ENCODE measurements around the gene FBXO2.
A peak's percentile ranks its signal among the peaks of the same experiment; 100 is the strongest.

FBXO2 gene

GRCh38 chr1:11691928-11692711 lies 37.9 kb upstream of the FBXO2 start:
- H3K9ac ChIP-seq (ENCODE audit: low read length): no peak overlapping the region
- no peak overlapping the region for H3K4me3 ChIP-seq (ENCODE audit: low read length)
- peaks cover 6% of the 10 kb centered on the region for H3K4me1 ChIP-seq (ENCODE audit: control insufficient read depth, insufficient read depth, low read length)
- H3K9me3 ChIP-seq (ENCODE audit: control insufficient read depth, low read length): no peaks in the 10 kb centered on the region
- no peaks in the 10 kb centered on the region for H3K36me3 ChIP-seq (ENCODE audit: control insufficient read depth, insufficient read depth, low read length)
- H3K27me3 ChIP-seq (ENCODE audit: control insufficient read depth, insufficient read depth, low read length): peaks cover 60% of the 10 kb centered on the region

DNA sequence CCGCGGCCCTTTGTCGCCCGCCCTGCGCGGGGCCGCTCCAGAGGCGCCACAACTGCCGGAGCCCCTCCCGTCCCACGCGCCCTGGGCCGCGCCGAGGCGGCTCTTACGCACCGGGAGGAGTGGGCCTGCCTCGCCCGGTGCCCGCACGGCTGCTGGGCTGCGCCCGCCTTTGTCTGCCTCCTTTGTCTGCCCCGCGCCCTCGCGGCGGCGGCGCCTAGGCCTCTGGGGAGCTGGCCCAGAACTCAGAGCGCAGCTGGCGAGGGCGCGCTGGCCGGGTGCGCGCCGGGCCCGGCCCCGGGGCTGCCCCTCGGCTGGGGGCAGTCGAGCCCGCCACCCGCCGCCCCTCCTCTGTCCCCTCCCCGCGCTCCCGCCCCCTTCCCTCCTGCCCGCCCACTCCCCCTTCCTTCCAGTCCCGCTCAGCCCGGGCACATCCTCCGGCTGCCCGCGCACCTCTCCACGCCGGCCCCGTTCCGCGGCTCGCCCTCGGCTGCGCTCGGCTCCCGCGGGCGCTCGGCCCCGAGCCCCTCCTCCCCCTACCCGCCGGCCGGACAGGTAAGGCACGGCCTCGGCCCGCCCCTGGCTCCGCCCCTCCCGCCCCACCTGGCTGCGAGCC lies 37.2 kb upstream of the FBXO2 start, which contains the start of gene DRAXIN:
Gene DRAXIN, plus strand, starts transcription at position 409 of the 613 bp plus-strand sequence. CDS start 14,549 bp downstream, outside the sequence.
- peaks cover 6% of the 10 kb centered on the region for H3K4me1 ChIP-seq (ENCODE audit: control insufficient read depth, insufficient read depth, low read length)
- no peaks in the 10 kb centered on the region for H3K9me3 ChIP-seq (ENCODE audit: control insufficient read depth, low read length)
- no peak within 1 kb of the TSS for H3K4me3 ChIP-seq (ENCODE audit: low read length)
- H3K9ac ChIP-seq (ENCODE audit: low read length): no peak within 1 kb of the TSS
- H3K36me3 ChIP-seq (ENCODE audit: control insufficient read depth, insufficient read depth, low read length): no peaks in the 10 kb centered on the region
- H3K27me3 ChIP-seq (ENCODE audit: control insufficient read depth, insufficient read depth, low read length): peaks cover 60% of the 10 kb centered on the region

DNA sequence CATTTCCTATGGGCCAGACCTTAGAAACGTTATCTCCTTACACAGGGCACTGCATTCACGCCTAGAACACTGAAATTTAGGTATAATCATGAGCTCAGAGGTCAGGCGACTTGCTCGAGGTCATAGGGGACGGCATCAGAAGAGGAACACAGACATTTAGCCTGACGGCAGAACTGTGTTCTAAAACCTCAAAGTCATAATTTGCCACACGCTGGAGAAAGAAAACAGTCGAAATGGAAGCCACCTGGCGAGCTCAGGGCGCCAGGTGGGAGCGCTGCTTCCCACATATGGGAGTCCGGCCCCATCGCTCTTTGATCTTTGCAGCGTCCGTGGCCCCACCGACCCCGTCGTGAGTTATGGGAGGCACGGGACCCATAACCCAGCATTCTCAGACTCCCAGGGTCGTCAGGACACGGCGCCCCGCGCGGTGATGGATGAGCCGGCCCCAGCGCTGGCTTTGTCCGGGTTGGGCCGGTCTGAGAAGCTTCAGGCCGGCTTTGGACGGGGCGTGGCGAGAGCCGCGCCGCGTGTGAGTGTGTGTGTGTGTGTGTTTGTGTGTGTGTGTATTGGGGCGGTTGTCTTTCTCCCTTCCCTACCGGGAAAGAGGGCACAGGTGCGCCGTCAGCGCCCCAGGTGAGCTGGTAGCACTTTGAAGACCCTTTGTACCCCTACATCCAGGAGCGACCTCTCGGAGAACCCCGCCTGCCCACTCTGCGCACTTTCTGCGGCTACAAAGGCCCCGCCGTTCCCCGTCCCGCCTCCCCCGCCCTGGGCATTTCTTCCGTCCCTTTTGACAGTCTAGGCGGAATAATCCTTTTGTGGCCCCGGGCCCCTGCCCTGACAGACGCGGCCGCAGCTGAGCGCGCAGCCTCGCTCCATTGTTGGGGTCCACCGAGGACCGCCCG lies 36.4 kb upstream of the FBXO2 start:
- Histone ChIP-seq H3K9me3 (ENCODE audit: control insufficient read depth, low read length) (no peaks in the 10 kb centered on the region), H3K4me1 (ENCODE audit: control insufficient read depth, insufficient read depth, low read length) (peaks cover 6% of the 10 kb centered on the region), H3K27me3 (ENCODE audit: control insufficient read depth, insufficient read depth, low read length) (peaks cover 58% of the 10 kb centered on the region), H3K36me3 (ENCODE audit: control insufficient read depth, insufficient read depth, low read length) (no peaks in the 10 kb centered on the region), H3K4me3 (ENCODE audit: low read length) (no peak overlapping the region), H3K9ac (ENCODE audit: low read length) (no peak overlapping the region)

DNA sequence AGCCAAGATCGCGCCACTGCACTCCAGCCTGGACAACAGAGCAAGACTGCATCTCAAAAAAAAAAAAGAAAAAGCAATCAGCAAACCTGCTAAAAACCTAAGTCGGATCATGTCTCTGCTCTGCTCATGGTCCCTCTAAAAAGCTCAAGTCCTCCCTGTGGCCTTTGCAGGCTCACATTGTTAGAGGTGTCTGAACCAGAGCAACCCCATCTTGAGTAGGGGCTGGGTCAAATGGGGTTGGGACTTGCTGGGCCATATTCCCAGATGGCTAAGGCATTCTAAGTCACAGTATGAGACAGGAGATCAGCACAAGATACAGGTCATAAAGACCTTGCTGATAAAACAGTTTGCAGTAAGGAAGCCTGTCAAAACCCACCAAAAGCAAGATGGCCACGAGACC lies 34.3 kb upstream of the FBXO2 start:
- H3K9me3 ChIP-seq (ENCODE audit: control insufficient read depth, low read length): no peaks in the 10 kb centered on the region
- H3K27me3 ChIP-seq (ENCODE audit: control insufficient read depth, insufficient read depth, low read length): peaks cover 43% of the 10 kb centered on the region
- H3K4me3 ChIP-seq (ENCODE audit: low read length): no peak overlapping the region
- H3K4me1 ChIP-seq (ENCODE audit: control insufficient read depth, insufficient read depth, low read length): peaks cover 6% of the 10 kb centered on the region
- no peak overlapping the region for H3K9ac ChIP-seq (ENCODE audit: low read length)
- no peaks in the 10 kb centered on the region for H3K36me3 ChIP-seq (ENCODE audit: control insufficient read depth, insufficient read depth, low read length)

GRCh38 chr1:11685210-11685752 lies 31.1 kb upstream of the FBXO2 start:
- Histone ChIP-seq H3K9me3 (ENCODE audit: control insufficient read depth, low read length) (no peaks in the 10 kb centered on the region), H3K27me3 (ENCODE audit: control insufficient read depth, insufficient read depth, low read length) (peaks cover 30% of the 10 kb centered on the region)

DNA sequence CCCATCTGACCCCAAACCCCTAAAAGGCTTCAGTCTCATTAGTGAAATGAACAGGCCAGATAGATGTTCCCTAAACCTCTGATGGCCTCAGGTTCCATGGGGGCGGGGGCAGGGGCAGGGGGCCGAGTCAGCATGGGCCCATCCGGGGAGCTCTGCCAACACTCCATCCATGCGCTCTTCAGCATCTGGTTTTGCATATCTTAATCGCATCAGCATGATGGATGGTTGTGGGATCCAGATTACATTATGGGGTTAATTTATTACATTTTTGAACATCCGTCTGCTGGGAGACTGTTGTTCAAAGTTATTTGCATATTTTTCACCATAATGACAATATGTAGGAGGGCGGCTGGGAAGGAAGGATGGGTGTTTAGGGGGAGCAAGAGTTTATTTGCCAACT lies 29.8 kb upstream of the FBXO2 start:
- Histone ChIP-seq H3K4me1 (ENCODE audit: control insufficient read depth, insufficient read depth, low read length) (peaks cover 10% of the 10 kb centered on the region), H3K9ac (ENCODE audit: low read length) (no peak overlapping the region), H3K27me3 (ENCODE audit: control insufficient read depth, insufficient read depth, low read length) (peaks cover 21% of the 10 kb centered on the region), H3K4me3 (ENCODE audit: low read length) (no peak overlapping the region), H3K36me3 (ENCODE audit: control insufficient read depth, insufficient read depth, low read length) (no peaks in the 10 kb centered on the region), H3K9me3 (ENCODE audit: control insufficient read depth, low read length) (no peaks in the 10 kb centered on the region)

More at GRCh38 chr1:11685210-11685752, 31.1 kb upstream of the FBXO2 start:
- H3K4me1 ChIP-seq (ENCODE audit: control insufficient read depth, insufficient read depth, low read length): peaks cover 8% of the 10 kb centered on the region
- no peak overlapping the region for H3K9ac ChIP-seq (ENCODE audit: low read length)
- H3K36me3 ChIP-seq (ENCODE audit: control insufficient read depth, insufficient read depth, low read length): no peaks in the 10 kb centered on the region
- no peak overlapping the region for H3K4me3 ChIP-seq (ENCODE audit: low read length)

GRCh38 chr1:11682799-11683198 lies 28.6 kb upstream of the FBXO2 start:
- no peaks in the 10 kb centered on the region for H3K36me3 ChIP-seq (ENCODE audit: control insufficient read depth, insufficient read depth, low read length)
- H3K4me3 ChIP-seq (ENCODE audit: low read length): no peak overlapping the region
- H3K27me3 ChIP-seq (ENCODE audit: control insufficient read depth, insufficient read depth, low read length): peaks cover 16% of the 10 kb centered on the region
- H3K9ac ChIP-seq (ENCODE audit: low read length): no peak overlapping the region
- H3K4me1 ChIP-seq (ENCODE audit: control insufficient read depth, insufficient read depth, low read length): peaks cover 10% of the 10 kb centered on the region
- H3K9me3 ChIP-seq (ENCODE audit: control insufficient read depth, low read length): no peaks in the 10 kb centered on the region

DNA sequence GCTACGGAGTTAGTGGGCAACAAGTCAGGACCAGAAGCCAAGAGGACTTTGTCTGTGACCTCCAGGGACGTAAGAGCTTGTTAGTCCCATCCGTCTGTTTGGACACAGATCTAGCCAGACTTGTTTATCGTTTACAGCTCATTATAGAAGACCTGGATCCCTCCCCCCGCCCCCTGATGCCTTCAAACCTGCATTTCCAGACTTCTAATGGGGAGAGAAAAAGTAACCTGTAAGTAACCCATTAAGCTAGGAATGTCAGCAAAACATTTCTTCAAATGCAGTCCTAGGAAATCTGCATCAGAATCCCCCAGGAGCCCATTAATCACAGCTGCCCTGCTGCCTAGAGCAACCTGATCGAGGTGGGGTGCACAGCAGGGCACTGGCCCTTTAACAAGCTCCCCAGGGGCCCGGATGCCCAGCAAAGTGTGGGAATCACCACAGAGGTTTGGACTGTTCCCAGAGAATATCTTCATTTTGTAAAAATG lies 28.1 kb upstream of the FBXO2 start:
- H3K27me3 ChIP-seq (ENCODE audit: control insufficient read depth, insufficient read depth, low read length): peaks cover 16% of the 10 kb centered on the region
- H3K9ac ChIP-seq (ENCODE audit: low read length): no peak overlapping the region
- H3K36me3 ChIP-seq (ENCODE audit: control insufficient read depth, insufficient read depth, low read length): no peaks in the 10 kb centered on the region
- H3K4me1 ChIP-seq (ENCODE audit: control insufficient read depth, insufficient read depth, low read length): peaks cover 10% of the 10 kb centered on the region
- no peaks in the 10 kb centered on the region for H3K9me3 ChIP-seq (ENCODE audit: control insufficient read depth, low read length)
- no peak overlapping the region for H3K4me3 ChIP-seq (ENCODE audit: low read length)

GRCh38 chr1:11681071-11681771 lies 27.0 kb upstream of the FBXO2 start, which contains the start of gene MAD2L2:
MAD2L2 (minus strand) TSS chr1:11681148; CDS start chr1:11680601, 547 bp downstream.
- H3K9me3 ChIP-seq (ENCODE audit: control insufficient read depth, low read length): no peaks in the 10 kb centered on the region
- peak within 1 kb of the TSS; percentile 56 for H3K4me3 ChIP-seq (ENCODE audit: low read length)
- peak within 1 kb of the TSS; percentile 71 for H3K9ac ChIP-seq (ENCODE audit: low read length)
- H3K27me3 ChIP-seq (ENCODE audit: control insufficient read depth, insufficient read depth, low read length): peaks cover 16% of the 10 kb centered on the region
- H3K4me1 ChIP-seq (ENCODE audit: control insufficient read depth, insufficient read depth, low read length): peaks cover 10% of the 10 kb centered on the region
- H3K36me3 ChIP-seq (ENCODE audit: control insufficient read depth, insufficient read depth, low read length): no peaks in the 10 kb centered on the region

DNA sequence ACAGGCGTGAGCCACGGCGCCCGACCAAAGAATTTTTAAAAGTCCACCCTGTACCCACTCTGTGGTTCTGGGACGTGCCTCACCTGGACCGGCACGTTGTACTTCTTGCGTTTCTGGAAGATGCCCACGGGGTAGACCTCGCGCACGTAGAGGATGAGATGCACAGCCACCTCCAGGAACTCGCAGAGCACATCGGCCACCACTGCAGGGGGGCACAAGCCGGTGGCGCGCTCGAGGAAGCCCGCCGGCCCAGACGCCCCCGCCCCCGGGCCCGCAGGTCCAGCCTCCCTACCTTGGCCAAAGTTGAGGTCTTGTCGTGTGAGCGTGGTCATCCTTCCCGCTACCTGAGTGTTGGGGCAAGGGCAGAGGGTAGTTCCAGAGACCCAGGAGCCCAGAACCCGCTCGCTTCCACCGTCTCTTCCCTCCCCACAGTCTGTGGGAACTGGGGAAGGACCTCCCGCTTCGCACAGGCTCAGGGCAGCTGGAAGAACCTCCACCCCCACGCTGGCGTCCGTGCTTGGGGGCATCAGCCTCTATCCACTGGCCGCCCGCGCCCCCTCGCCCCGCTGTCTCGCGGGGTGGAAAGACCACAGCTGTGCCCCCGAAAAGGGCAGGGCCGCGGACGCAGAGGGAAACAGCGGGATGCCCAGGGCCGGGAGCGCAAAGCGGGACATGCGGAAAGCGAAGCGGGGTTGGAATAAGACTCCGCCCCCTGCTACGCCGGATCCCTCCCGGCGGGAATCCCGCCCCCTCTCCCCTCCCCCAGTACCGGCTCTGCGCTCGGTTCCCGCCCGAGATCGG lies 26.2 kb upstream of the FBXO2 start:
- Histone ChIP-seq H3K4me1 (ENCODE audit: control insufficient read depth, insufficient read depth, low read length) (peaks cover 10% of the 10 kb centered on the region), H3K36me3 (ENCODE audit: control insufficient read depth, insufficient read depth, low read length) (no peaks in the 10 kb centered on the region), H3K9me3 (ENCODE audit: control insufficient read depth, low read length) (no peaks in the 10 kb centered on the region), H3K27me3 (ENCODE audit: control insufficient read depth, insufficient read depth, low read length) (peaks cover 16% of the 10 kb centered on the region), H3K9ac (ENCODE audit: low read length) (peak overlapping the region; percentile 71), H3K4me3 (ENCODE audit: low read length) (peak overlapping the region; percentile 56)

Measured in mucosa of stomach (tissue), 1 donor.